Kidney (tissue), 14 donors: Measurements from ENCODE around the gene ACOX3. TPM values are rescaled to one million over a fixed set of nuclear protein-coding genes. Genes with fewer than 3 reads are reported as not detected.

Source experiments
- DNase-seq, 5 donors: peaks; one replicate each; pipeline ENCODE4 v3.0.0-alpha.2; 2013 to 2020
- FAIRE-seq: peaks from 2 replicates; lab custom pipeline; 2012; peaks lifted over from hg19 to GRCh38; lab: Jason Lieb, UNC
- H3K27ac ChIP-seq, 2 donors: one replicate each; pipeline ENCODE4 v1.7.0; 2013; ENCODE audit warnings: low read depth in 2 of 2, low read length in 2 of 2, inconsistent platforms in 1 of 2
- H3K27me3 ChIP-seq: one replicate; pipeline ENCODE4 v1.7.1; 2013; ENCODE audit warnings: low read length, inconsistent platforms; ENCODE audit not compliant: control insufficient read depth, insufficient read depth
- H3K36me3 ChIP-seq, 3 donors: one replicate each; pipeline versions ENCODE4 v1.7.0 to v1.7.1; 2013; ENCODE audit warnings: low read length in 3 of 3, control low read depth in 1 of 3, inconsistent platforms in 1 of 3; ENCODE audit not compliant: insufficient read depth in 3 of 3, control insufficient read depth in 2 of 3
- H3K4me1 ChIP-seq, 3 donors: one replicate each; pipeline versions ENCODE4 v1.7.0 to v1.7.1; 2013; ENCODE audit warnings: low read length in 3 of 3, inconsistent platforms in 1 of 3, low read depth in 1 of 3; ENCODE audit not compliant: control insufficient read depth in 2 of 3, insufficient read depth in 2 of 3
- H3K4me3 ChIP-seq, 3 donors: one replicate each; pipeline versions ENCODE4 v1.7.0 to v1.8.1; 2013; ENCODE audit warnings: low read length in 3 of 3, control low read depth in 1 of 3, inconsistent platforms in 1 of 3
- H3K9ac ChIP-seq, 3 donors: one replicate each; pipeline versions ENCODE4 v1.7.0 to v1.7.1; 2013; ENCODE audit warnings: low read length in 3 of 3, control low read depth in 1 of 3, inconsistent platforms in 1 of 3
- H3K9me3 ChIP-seq, 3 donors: one replicate each; pipeline versions ENCODE4 v1.7.0 to v1.7.1; 2013; ENCODE audit warnings: low read length in 3 of 3, control low read depth in 1 of 3, inconsistent platforms in 1 of 3; ENCODE audit not compliant: control insufficient read depth in 2 of 3, insufficient read depth in 1 of 3
- CTCF ChIP-seq: IDR thresholded peaks from 3 replicates; pipeline ENCODE4 v1.5.1; 2012; ENCODE audit warnings: mild to moderate bottlenecking, moderate library complexity, borderline replicate concordance; ENCODE audit not compliant: insufficient read depth; ENCODE audit errors: extremely low read depth
- intact Hi-C: fragments of 100-400 bp; cut with DNase I; formaldehyde crosslinking; loops from one replicate; pipeline ENCODE4 v1.11.1; 2022
- polyA plus RNA-seq: library from polyadenylated mRNA; stranded (reverse); fragments of 350-450 nt; fragmentation: Illumina TruSeq; extraction: RNeasy Lipid Tissue Mini Kit (QIAGEN cat#74804); gene quantifications from one replicate; pipeline ENCODE4 v1.2.3, GENCODE V29; 2014; ENCODE audit warnings: low read depth, low replicate concordance; ENCODE audit not compliant: insufficient read depth
- total RNA-seq: library from RNA; stranded (reverse); fragmentation: NEBNext Ultra II Directional; extraction: Animal tissue kit (Norgen Biotek cat#: 25700); gene quantifications from one replicate; pipeline ENCODE4 v1.2.1, GENCODE V29; 2021
- donor health status: control.
- donor health status: control.
- donor health status: control.
- donor health status: control.
- donor health status: control.
- donor health status: DM: yes; HTN: yes; CAD: no.
- donor health status: Normal renal cell carcinoma (clear cell type).

Gene ACOX3
- total and polyA plus RNA-seq, 2 donors from 2014 or later = 10.1 to 21.7 TPM

GRCh38 chr4:8396762-8397406 is 43.6 kb downstream of the ACOX3 start:
- H3K4me1 ChIP-seq = peaks cover 7 to 12% (median 12%) of the 10 kb centered on the region in 3 donors
- H3K36me3 ChIP-seq = peaks cover 0 to 24% (median 10%) of the 10 kb centered on the region in 3 donors
- H3K27ac ChIP-seq = no peak overlapping the region
- DNase-seq (peak in 1 of 5 donors; percentile 59), FAIRE-seq (no peak)
- H3K9me3 ChIP-seq = no peaks in the 10 kb centered on the region
- no peak overlapping the region for H3K4me3 ChIP-seq
- intact Hi-C loops = loop anchor here (10.0 kb wide), 1 partner anchor 132 kb away; the partner anchor contains the start of gene HTRA3
- TF ChIP-seq CTCF = no peak
- H3K9ac ChIP-seq = no peak overlapping the region
- no peaks in the 10 kb centered on the region for H3K27me3 ChIP-seq

- Histone ChIP-seq H3K27me3 (no peaks in the 10 kb centered on the region), H3K4me1 (peaks cover 7 to 12% (median 7%) of the 10 kb centered on the region in 3 donors), H3K9ac (no peak overlapping the region), H3K4me3 (no peak overlapping the region), H3K36me3 (peaks cover 0 to 24% (median 10%) of the 10 kb centered on the region in 3 donors), H3K9me3 (no peaks in the 10 kb centered on the region), H3K27ac (no peak overlapping the region)
- FAIRE-seq (no peak), DNase-seq (peak in 1 of 5 donors; percentile 57)
- intact Hi-C loops = loop anchor here (10.0 kb wide), 1 partner anchor 131 kb away; the partner anchor contains the start of gene HTRA3
- no peak for TF ChIP-seq CTCF
Measured at GRCh38 chr4:8395504-8396296, 44.8 kb downstream of the ACOX3 start.

DNA sequence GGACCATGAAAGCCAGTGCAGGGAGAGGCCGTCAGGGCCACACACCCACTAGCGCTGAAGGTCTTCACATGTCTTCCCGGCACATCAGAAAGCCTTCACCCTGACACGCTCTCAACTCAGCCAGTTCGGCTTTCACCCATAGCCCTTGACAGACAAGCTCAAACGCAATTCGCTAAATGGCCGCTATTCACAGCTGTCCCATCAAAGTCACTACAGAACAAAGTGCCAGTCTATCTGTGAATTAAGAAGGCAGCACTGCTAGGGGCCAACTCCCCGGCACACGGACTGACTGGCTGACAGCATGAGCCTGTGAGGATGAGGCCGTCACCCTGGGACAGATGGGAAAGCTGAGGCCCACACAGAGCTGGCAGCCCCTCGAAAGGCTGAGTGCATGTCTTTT is 45.7 kb downstream of the ACOX3 start:
- intact Hi-C loops = loop anchor here (10.0 kb wide), 1 partner anchor 130 kb away; the partner anchor contains the start of gene HTRA3
- Histone ChIP-seq H3K36me3 (peaks cover 0 to 24% (median 14%) of the 10 kb centered on the region in 3 donors), H3K9me3 (no peaks in the 10 kb centered on the region), H3K9ac (no peak overlapping the region), H3K27ac (no peak overlapping the region), H3K4me1 (peaks cover 7 to 12% (median 7%) of the 10 kb centered on the region in 3 donors), H3K27me3 (no peaks in the 10 kb centered on the region), H3K4me3 (no peak overlapping the region)
- no peak for DNase-seq
- no peak for TF ChIP-seq CTCF
- no peak for FAIRE-seq
